Hindlimb muscle (tissue), 1 donor: ENCODE data around the gene ODAD3. TPM values are rescaled to one million over a fixed set of nuclear protein-coding genes. Genes with fewer than 3 reads are reported as not detected.
"Not testable (repeated sequence)": the region's sequence is repeated elsewhere in the genome, so short reads cannot be mapped to it uniquely, and the experiment has no call there.

Source experiments
- DNase-seq: peaks from one replicate; pipeline ENCODE4 v3.0.0-alpha.2; 2013
- polyA plus RNA-seq: library from polyadenylated mRNA; unstranded; fragments of 120-200 nt; gene quantifications from one replicate; pipeline ENCODE4 v1.2.1, GENCODE V29; 2013; ENCODE audit not compliant: insufficient read length

Gene ODAD3
- polyA plus RNA-seq, 1 donor, result 0.30 TPM

- DNase-seq, result no peak
Observed at GRCh38 chr19:11435833-11436313, 952 bp upstream of the ODAD3 start.

DNA sequence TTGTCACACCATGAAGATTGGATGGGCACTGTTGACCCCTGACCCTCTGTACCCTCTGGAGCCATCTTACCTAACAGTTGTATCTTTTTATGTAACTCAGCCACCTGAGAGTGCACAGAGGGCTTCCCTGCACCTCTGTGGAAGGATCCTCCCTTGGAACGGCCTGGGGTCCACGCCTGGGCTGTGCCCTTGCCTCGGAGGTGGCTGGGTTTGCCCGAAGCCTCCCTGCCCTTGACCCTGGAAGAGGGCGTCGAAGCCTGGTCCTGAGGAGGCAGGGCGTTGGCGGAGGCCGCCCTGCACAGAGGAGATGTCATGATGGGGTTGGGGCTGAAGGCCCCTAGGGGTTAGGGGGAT is 241 bp downstream of the ODAD3 start:
- no peak for DNase-seq

DNA sequence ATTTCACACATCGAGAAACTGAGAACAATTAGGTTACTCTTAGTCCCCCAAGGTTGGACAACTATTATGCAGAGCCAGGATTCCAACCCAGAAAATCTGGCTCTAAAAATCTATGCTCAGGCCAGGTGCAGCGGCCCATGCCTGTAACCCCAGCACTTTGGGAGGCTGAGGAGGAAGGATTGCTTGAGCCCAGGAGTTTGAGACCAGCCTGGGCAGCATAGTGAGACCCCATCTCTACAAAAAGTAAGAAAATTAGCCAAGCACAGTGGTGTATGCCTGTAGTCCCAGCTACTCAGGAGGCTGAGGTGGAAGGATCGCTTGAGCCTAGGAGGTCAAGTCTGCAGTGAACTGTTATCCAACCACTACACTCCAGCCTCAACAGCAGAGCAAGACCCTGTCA is 1.4 kb downstream of the ODAD3 start:
- DNase-seq, result not testable (repeated sequence)

- no peak for DNase-seq
Observed at GRCh38 chr19:11426656-11427055, 8.3 kb downstream of the ODAD3 start.

DNA sequence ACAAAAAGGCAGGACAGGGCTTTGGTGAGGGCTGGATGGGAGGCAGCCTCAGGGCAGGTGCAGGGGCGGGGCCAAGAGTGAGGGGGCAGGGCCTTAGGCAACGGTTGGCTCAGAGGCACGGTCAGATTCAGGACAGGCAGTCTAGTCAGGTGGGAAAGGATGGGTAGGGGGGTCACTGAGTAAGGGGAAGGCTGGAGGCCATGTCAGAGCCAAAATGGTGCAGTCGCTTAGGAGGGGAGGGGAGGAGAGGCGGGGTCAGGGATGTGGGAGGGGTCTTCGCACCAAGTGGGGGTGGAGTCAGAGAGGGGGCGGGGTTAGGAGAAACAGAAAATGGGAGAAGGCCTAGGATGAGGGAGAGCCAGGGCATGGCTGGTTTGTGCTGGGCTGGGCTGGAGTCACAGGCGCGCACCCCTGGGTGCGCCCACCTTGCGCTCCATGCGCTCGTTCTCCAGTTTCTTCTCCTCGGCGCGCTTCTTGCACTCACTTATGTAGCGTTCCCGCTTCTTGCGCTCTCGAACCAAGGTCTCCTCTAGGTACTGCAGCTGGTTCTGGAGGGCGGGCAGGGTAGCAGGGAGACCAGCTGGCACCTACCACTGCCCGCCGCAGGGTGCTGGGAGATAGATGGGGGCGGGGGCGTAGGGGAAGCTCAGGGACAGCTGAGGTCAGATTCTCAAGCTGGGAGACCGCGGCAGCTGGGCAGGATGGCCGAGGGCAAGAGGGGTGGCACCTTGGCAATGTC is 9.0 kb downstream of the ODAD3 start:
- no peak for DNase-seq

DNA sequence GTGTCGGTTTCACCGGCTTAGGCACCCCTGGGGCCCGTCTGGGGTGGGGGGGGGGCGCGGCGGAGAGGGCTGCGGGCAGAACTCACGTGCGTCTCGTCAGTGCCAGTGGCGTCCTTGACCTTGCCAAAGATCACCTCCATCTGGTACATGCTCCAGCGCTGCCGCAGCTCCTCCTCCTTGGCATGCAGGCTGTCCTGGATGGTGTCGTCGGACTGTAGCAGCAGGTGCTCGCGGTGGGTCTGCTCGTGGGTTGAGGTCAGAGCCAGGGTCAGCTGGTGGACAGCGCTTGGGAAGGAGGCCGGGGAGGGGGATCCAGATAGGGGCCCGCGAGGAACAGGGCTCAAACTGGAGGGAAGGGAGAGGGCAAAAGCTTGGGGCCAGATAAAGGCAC is 11.1 kb downstream of the ODAD3 start:
- DNase-seq, result no peak

DNA sequence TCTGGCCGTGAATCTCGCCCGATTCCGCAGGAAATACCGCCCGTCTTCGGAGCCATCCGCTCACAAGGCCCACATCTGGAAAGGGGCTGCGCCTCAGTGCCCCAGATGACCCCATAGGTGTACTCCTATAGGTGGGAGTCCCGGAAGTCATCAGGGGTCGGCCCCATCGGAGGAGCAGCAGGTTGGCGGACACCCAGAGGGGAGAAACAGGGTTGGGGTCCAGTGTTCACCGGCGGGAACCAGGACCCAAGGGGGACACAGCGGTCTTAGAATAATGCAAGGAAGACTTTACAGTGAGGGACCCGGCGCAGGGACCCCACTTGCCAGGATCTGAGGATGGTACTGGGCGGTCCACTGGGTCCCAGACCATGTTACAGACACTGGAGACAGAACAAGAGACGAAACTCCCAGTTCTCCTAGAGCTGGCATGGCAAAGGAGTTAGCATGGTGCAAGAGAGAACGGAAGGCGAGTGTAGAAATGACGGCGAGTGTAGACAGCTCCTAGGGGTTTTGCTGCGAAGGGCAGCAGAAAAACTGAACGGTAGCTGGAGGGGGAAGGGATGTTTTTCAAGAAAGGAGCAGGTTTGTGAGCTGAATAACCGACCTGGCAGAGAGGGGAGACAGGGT is 11.6 kb downstream of the ODAD3 start:
- DNase-seq, result no peak

- no peak for DNase-seq
Observed at GRCh38 chr19:11422163-11423065, 12.5 kb downstream of the ODAD3 start.

GRCh38 chr19:11421371-11422098 is 13.4 kb downstream of the ODAD3 start:
- no peak for DNase-seq

DNA sequence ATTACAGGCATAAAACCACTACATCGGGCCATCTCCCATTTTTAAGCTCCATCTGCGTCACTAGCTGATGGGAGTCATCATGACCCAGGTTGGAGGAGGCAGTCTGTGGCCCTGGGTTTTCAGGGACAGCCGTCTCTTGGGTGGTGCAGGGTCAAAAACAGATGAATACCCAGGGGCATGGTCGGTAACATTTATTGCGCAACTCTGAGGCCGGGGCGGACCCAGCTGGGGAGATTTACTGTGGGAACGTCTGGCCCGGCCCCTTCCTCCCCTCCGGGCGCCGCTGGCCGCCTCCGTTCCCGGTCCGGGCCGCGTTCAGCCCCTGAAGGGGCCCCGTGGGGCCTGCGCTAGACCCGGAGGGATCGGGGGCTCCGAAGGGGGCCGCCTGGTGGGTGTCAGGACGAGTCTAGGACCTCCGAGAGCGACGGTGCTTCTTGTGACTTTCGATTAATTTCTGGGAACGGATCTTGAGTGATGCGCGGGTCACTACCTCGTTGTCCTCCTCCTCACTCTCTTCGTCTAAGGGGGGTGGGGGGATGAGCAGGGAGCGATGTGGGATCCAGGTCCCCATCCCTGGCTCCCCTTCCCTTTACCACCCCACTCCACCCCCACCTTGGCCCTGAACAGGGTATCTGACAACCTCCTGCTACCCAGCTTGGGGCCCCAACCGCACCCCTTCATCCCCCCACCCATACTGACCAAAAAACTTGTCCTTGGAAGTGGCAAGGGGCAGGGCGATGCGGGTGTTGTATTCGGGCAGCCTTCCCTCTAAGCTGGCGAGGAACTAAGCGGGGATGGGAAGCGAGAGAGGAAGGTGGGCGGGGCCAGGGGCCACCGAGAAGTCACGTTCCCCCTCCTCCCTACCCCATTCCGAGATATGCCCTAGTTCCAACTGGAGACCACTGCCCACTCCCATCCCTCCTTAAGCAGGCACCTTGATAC is 14.2 kb downstream of the ODAD3 start:
- no peak for DNase-seq

- DNase-seq, result no peak
Observed at GRCh38 chr19:11418549-11419506, 16.1 kb downstream of the ODAD3 start, which contains the start of gene RGL3. Gene RGL3 (minus strand): TSS chr19:11419314. CDS start chr19:11419278, 36 bp downstream.

DNA sequence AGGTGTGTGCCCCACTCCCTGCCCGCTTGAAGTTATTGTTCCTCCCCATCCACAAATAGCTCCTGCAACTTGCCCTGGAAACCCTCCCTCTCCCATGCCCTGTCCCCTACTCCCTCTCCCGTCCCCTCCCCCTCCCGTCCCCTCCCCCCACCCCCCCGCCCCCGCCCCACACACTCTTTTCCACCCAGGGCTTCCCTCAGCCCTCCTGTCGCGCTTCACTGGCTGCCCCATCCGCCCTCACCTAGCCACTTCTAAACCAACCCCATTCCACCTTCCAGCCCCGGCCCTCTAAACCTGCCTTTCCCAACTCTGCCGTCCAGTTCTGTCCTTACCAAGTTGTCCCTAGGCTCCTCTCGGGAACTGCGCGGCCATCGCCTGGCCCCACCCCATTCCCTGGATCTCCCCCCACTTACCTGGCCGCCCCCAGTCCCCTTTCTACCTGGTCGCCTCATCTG is 16.8 kb downstream of the ODAD3 start:
- DNase-seq, result no peak

DNA sequence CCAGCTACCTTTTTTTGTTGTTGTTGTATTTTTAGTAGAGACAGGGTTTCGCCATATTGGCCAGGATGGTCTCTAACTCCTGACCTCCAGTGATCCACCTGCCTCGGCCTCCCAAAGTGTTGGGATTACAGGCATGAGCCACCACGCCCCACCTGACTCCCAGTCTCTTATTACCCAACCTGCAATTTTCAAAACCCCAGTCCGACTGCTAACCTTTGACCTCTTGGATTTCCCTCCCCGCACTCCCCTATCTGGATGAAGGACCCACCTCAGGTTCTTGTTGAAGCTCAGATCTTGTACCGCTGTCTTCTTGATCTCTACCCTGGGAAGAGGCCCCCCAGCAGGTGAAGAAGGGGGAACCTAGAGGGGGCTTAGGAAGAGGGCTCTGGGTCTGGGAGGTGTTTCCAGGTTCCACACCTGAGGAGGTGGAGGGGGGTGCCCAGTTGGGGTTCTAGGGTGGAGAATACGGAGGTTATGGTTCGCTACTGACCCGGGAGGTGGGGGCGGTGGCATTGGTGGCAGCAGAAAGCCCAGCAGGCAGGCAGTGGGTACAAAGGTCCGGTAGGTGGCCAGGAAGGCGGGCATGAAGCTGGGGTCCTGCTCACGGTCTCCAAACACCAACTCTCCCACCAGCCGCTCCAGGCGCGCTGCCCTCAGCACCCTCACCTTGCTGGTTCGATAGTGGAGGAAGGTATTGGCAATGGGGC is 18.4 kb downstream of the ODAD3 start:
- no peak for DNase-seq

GRCh38 chr19:11414544-11414943 is 20.4 kb downstream of the ODAD3 start:
- DNase-seq, result no peak

DNA sequence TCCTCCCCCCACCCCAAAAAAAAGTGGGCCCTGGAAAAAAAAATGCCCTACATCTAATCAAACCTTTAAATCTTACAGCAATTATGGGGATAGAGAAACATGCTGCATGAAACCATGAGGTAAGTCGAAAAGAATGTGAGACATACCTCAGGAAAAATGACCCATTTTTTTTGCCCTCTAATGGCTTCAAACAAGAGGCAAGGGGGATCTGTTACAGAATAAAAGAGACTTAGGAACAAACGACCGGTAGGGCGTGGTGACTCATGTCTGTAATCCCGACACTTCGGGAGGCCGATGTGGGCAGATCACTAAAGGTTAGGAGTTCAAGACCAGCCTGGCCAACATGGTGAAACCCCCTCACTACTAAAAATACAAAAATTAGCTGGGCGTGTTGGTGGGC is 24.2 kb downstream of the ODAD3 start:
- no peak for DNase-seq

DNA sequence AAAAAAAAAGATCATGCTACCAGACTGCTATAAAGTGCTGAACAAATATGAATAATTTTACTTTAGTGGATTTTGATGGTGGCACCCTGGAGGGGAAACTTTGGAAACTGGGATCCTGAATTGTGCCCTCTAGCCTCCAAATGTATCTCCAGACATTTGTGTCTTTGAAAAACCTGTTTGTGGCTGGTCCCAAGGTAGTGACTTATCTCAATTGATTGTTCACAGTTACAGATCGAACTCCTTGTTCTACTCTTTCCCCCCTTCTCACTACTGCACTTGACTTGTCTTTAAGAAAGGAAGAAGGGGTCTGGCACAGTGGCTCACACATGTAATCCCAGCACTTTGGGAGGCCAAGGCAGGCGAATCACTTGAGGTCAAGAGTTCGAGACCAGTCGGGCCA is 26.3 kb downstream of the ODAD3 start:
- DNase-seq, result no peak

- not testable (repeated sequence) for DNase-seq
Observed at GRCh38 chr19:11406703-11407236, 28.2 kb downstream of the ODAD3 start.

GRCh38 chr19:11405846-11406643 is 28.9 kb downstream of the ODAD3 start:
- no peak for DNase-seq
